ENCODE measurements around the gene CLCNKA.
"Not testable (repeated sequence)": the region's sequence is repeated elsewhere in the genome, so short reads cannot be mapped to it uniquely, and the experiment has no call there.

CLCNKA gene

DNA sequence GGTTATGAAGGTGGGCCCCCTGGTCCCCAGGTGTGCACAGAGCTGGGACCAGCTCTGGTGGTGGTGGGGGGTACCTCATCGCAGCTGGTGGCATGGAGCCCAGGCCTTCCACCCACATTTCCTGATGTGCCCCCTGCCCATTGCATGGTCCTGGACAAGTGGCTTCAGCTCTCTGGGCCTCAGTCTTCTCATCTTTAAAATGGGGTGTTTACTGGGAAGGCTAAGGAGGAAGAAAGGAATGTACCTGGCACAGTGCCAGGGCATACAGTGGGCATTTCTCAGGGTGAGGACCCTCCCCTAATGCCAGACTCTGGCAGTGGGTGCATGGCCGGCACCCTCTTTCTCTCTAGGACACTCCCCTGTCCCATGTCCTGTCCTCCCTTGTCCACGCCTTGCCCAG lies 29.2 kb downstream of the CLCNKA start:
- Histone ChIP-seq H2AFZ (ENCODE audit: low read length) (no peak overlapping the region), H4K20me1 (ENCODE audit: insufficient read depth, low read length) (no peaks in the 10 kb centered on the region), H3K4me2 (ENCODE audit: low read depth, low read length) (no peak overlapping the region), H3K4me1 (ENCODE audit: low read length) (peaks cover 12% of the 10 kb centered on the region; the same call in 1 of the 2 replicates), H3K4me3 (ENCODE audit: low read length) (no peak overlapping the region), H3K27me3 (replicated peaks; ENCODE audit: insufficient read depth, low read length) (peaks cover 52% of the 10 kb centered on the region), H3F3A (ENCODE audit: insufficient read depth, low read length) (no peaks in the 10 kb centered on the region), H3K27ac (ENCODE audit: low read length) (no peak overlapping the region), H3K9me3 (replicated peaks; ENCODE audit: insufficient read depth, low read length) (no peaks in the 10 kb centered on the region), H3K9ac (ENCODE audit: low read length) (no peak overlapping the region), H3K79me2 (ENCODE audit: low read length) (no peaks in the 10 kb centered on the region), H3K9me2 (replicated peaks; ENCODE audit: insufficient read depth, low read length) (no peaks in the 10 kb centered on the region), H3K36me3 (replicated peaks; ENCODE audit: insufficient read depth, low read length) (no peaks in the 10 kb centered on the region)
- TF ChIP-seq EZH2phosphoT487 (IDR thresholded peaks at IDR 0.05; ENCODE audit: low read length): no peak
- TF ChIP-seq EZH2 (optimal IDR thresholded peaks at IDR 0.05; ENCODE audit: low read depth, low read length): no peak
- TF ChIP-seq, protein P1, sequence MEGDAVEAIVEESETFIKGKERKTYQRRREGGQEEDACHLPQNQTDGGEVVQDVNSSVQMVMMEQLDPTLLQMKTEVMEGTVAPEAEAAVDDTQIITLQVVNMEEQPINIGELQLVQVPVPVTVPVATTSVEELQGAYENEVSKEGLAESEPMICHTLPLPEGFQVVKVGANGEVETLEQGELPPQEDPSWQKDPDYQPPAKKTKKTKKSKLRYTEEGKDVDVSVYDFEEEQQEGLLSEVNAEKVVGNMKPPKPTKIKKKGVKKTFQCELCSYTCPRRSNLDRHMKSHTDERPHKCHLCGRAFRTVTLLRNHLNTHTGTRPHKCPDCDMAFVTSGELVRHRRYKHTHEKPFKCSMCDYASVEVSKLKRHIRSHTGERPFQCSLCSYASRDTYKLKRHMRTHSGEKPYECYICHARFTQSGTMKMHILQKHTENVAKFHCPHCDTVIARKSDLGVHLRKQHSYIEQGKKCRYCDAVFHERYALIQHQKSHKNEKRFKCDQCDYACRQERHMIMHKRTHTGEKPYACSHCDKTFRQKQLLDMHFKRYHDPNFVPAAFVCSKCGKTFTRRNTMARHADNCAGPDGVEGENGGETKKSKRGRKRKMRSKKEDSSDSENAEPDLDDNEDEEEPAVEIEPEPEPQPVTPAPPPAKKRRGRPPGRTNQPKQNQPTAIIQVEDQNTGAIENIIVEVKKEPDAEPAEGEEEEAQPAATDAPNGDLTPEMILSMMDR (IDR thresholded peaks at IDR 0.05; ENCODE audit: low read length): no peak
- no peak for DNase-seq

DNA sequence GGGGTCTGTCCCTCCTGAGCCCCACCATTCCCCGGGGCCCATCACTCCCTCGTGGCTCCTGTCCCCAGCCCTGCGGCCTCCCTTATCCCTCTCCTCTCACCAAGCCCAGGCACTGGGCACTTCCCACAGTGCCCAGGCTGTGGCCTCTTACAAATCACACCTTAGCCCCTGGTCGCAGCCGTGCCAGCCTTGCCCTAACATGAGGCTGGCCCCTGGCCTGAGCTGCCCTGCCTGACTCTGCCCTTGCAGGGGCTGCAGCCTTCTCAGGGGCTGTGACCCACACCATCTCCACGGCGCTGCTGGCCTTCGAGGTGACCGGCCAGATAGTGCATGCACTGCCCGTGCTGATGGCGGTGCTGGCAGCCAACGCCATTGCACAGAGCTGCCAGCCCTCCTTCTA lies 30.1 kb downstream of the CLCNKA start:
- not testable (repeated sequence) for DNase-seq

DNA sequence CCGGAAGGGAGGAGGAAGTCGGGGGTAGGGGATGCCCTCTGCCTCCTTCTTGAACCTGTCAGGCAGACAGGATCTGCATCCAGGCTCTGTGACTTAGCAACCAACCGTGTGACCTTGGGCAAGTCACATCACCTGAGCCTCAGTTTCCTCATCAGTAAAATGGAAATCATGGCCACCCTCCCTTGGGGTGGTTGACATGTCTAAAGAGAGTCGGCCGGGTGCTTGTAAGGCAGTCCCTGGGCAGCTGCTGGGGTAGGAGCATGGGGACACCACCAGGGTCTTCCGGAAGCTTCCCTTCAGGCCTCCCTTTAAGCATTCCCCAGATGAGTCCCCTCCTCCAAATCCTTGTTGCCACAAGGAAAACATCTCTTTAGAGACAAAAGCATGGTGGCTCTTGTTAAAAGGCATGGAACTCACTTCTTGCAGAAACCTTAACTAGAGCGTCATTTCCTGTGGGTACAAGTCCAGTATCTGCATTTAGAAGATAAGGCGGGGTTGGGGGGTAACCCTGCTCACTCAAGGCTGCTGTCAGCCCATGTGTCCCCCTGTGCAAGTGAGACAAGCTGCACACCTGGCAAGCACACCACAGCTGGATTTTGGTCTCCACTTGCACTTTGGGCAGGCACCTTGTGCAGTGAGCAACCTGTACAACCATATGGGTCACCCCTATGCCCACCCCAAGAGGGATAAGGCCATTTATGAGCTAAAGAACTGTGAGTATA lies 32.1 kb downstream of the CLCNKA start:
- TF ChIP-seq, protein P1 (IDR thresholded peaks at IDR 0.05; ENCODE audit: low read length): no peak
- TF ChIP-seq EZH2phosphoT487 (IDR thresholded peaks at IDR 0.05; ENCODE audit: low read length) (no peak), EZH2 (optimal IDR thresholded peaks at IDR 0.05; ENCODE audit: low read depth, low read length) (no peak)
- H2AFZ ChIP-seq (ENCODE audit: low read length): no peak overlapping the region
- no peaks in the 10 kb centered on the region for H4K20me1 ChIP-seq (ENCODE audit: insufficient read depth, low read length)
- H3K9me2 ChIP-seq (replicated peaks; ENCODE audit: insufficient read depth, low read length): no peaks in the 10 kb centered on the region
- H3K4me2 ChIP-seq (ENCODE audit: low read depth, low read length): no peak overlapping the region
- no peak overlapping the region for H3K9ac ChIP-seq (ENCODE audit: low read length)
- H3F3A ChIP-seq (ENCODE audit: insufficient read depth, low read length): no peaks in the 10 kb centered on the region
- no peaks in the 10 kb centered on the region for H3K9me3 ChIP-seq (replicated peaks; ENCODE audit: insufficient read depth, low read length)
- H3K27ac ChIP-seq (ENCODE audit: low read length): no peak overlapping the region
- no peaks in the 10 kb centered on the region for H3K79me2 ChIP-seq (ENCODE audit: low read length)
- no peaks in the 10 kb centered on the region for H3K36me3 ChIP-seq (replicated peaks; ENCODE audit: insufficient read depth, low read length)
- DNase-seq: peak; percentile 14
- peaks cover 12% of the 10 kb centered on the region; the same call in 1 of the 2 replicates for H3K4me1 ChIP-seq (ENCODE audit: low read length)
- peaks cover 26% of the 10 kb centered on the region for H3K27me3 ChIP-seq (replicated peaks; ENCODE audit: insufficient read depth, low read length)
- no peak overlapping the region for H3K4me3 ChIP-seq (ENCODE audit: low read length)

More for the DNA sequence above, 30.1 kb downstream of the CLCNKA start:
- not testable (repeated sequence) for H3K27ac ChIP-seq (ENCODE audit: low read length); H3K9me3 ChIP-seq (replicated peaks; ENCODE audit: insufficient read depth, low read length); H2AFZ ChIP-seq (ENCODE audit: low read length); H3K36me3 ChIP-seq (replicated peaks; ENCODE audit: insufficient read depth, low read length); H3K9ac ChIP-seq (ENCODE audit: low read length); H3K4me2 ChIP-seq (ENCODE audit: low read depth, low read length); H3K79me2 ChIP-seq (ENCODE audit: low read length); H4K20me1 ChIP-seq (ENCODE audit: insufficient read depth, low read length); H3K9me2 ChIP-seq (replicated peaks; ENCODE audit: insufficient read depth, low read length); H3F3A ChIP-seq (ENCODE audit: insufficient read depth, low read length); H3K4me3 ChIP-seq (ENCODE audit: low read length)
- H3K4me1 ChIP-seq (ENCODE audit: low read length): peaks cover 12% of the 10 kb centered on the region; the same call in 1 of the 2 replicates
- peaks cover 43% of the 10 kb centered on the region for H3K27me3 ChIP-seq (replicated peaks; ENCODE audit: insufficient read depth, low read length)
